ENCODE measurements around the gene MAPKBP1.
A peak's percentile ranks its signal among the peaks of the same experiment; 100 is the strongest.

Gene MAPKBP1

GRCh38 chr15:41792000-41792637, 17.8 kb downstream of the MAPKBP1 start:
- Histone ChIP-seq H4K12ac (ENCODE audit: low read depth, low read length) (no peak overlapping the region), H3K18ac (ENCODE audit: low read length) (no peak overlapping the region), H3K9me3 (ENCODE audit: insufficient read depth, low read depth, low read length) (no peaks in the 10 kb centered on the region), H3K27me3 (ENCODE audit: insufficient read depth, low read length) (no peaks in the 10 kb centered on the region), H3K79me2 (ENCODE audit: control insufficient read depth, insufficient read depth, low read length, poor library complexity) (peaks cover 2% of the 10 kb centered on the region), H3K4me3 (ENCODE audit: low read depth, low read length) (no peak overlapping the region), H4K91ac (ENCODE audit: low read depth, low read length) (peak overlapping the region; percentile 25), H3K27ac (ENCODE audit: low read depth, low read length) (no peak overlapping the region), H3K36me3 (ENCODE audit: control insufficient read depth in 1 of 2, insufficient read depth in 2 of 2, low read length in 2 of 2) (no peaks in the 10 kb centered on the region), H2BK120ac (ENCODE audit: insufficient read depth, low read length, poor library complexity) (no peak overlapping the region), H3K79me1 (ENCODE audit: low read length) (peaks cover 16% of the 10 kb centered on the region), H3K23ac (ENCODE audit: low read length) (peak overlapping the region; percentile 9), H3K4ac (ENCODE audit: low read depth, low read length) (no peak overlapping the region), H2AFZ (ENCODE audit: insufficient read depth, low read length, poor library complexity) (no peak overlapping the region), H3K9ac (ENCODE audit: low read length) (no peak overlapping the region), H2AK5ac (ENCODE audit: low read length) (no peak overlapping the region), H3K4me1 (ENCODE audit: control insufficient read depth in 1 of 2, insufficient read depth in 2 of 2, low read length in 2 of 2) (peaks cover 26 to 35% of the 10 kb centered on the region in 2 experiments), H2BK12ac (ENCODE audit: low read length) (peak overlapping the region; percentile 46), H3K14ac (ENCODE audit: low read length) (no peak overlapping the region), H2BK5ac (ENCODE audit: low read depth, low read length, poor library complexity) (no peak overlapping the region), H4K8ac (ENCODE audit: low read depth, low read length) (no peak overlapping the region), H3K4me2 (ENCODE audit: low read length) (no peak overlapping the region)
- WGBS (ENCODE audit: extremely low coverage, insufficient coverage, insufficient read length), result no CpG with 5 or more reads among the region's 5 CpGs
- DNase-seq, result no peak

GRCh38 chr15:41794081-41794480, 19.8 kb downstream of the MAPKBP1 start:
- peak; percentile 57 to 82 for DNase-seq
- Histone ChIP-seq H3K79me2 (ENCODE audit: control insufficient read depth, insufficient read depth, low read length, poor library complexity) (peaks cover 2% of the 10 kb centered on the region), H4K91ac (ENCODE audit: low read depth, low read length) (no peak overlapping the region), H4K12ac (ENCODE audit: low read depth, low read length) (no peak overlapping the region), H2AFZ (ENCODE audit: insufficient read depth, low read length, poor library complexity) (no peak overlapping the region), H3K14ac (ENCODE audit: low read length) (no peak overlapping the region), H3K27ac (ENCODE audit: low read depth, low read length) (peak overlapping the region; percentile 84), H3K9ac (ENCODE audit: low read length) (no peak overlapping the region), H3K79me1 (ENCODE audit: low read length) (peaks cover 20% of the 10 kb centered on the region), H3K4me1 (ENCODE audit: control insufficient read depth in 1 of 2, insufficient read depth in 2 of 2, low read length in 2 of 2) (peaks cover 36 to 51% of the 10 kb centered on the region in 2 experiments), H3K18ac (ENCODE audit: low read length) (no peak overlapping the region), H3K9me3 (ENCODE audit: insufficient read depth, low read depth, low read length) (no peaks in the 10 kb centered on the region), H3K27me3 (ENCODE audit: insufficient read depth, low read length) (no peaks in the 10 kb centered on the region), H2AK5ac (ENCODE audit: low read length) (no peak overlapping the region), H3K36me3 (ENCODE audit: control insufficient read depth in 1 of 2, insufficient read depth in 2 of 2, low read length in 2 of 2) (no peaks in the 10 kb centered on the region), H2BK5ac (ENCODE audit: low read depth, low read length, poor library complexity) (no peak overlapping the region), H4K8ac (ENCODE audit: low read depth, low read length) (no peak overlapping the region), H3K4ac (ENCODE audit: low read depth, low read length) (no peak overlapping the region), H2BK12ac (ENCODE audit: low read length) (no peak overlapping the region), H3K4me2 (ENCODE audit: low read length) (no peak overlapping the region), H3K4me3 (ENCODE audit: low read depth, low read length) (no peak overlapping the region), H2BK120ac (ENCODE audit: insufficient read depth, low read length, poor library complexity) (no peak overlapping the region), H3K23ac (ENCODE audit: low read length) (no peak overlapping the region)
- no CpG with 5 or more reads among the region's 4 CpGs for WGBS (ENCODE audit: extremely low coverage, insufficient coverage, insufficient read length)

GRCh38 chr15:41795996-41796856, 21.9 kb downstream of the MAPKBP1 start:
- H4K12ac ChIP-seq (ENCODE audit: low read depth, low read length), result no peak overlapping the region
- no peak overlapping the region for H2BK5ac ChIP-seq (ENCODE audit: low read depth, low read length, poor library complexity)
- no peak overlapping the region for H3K23ac ChIP-seq (ENCODE audit: low read length)
- peaks cover 2% of the 10 kb centered on the region for H3K79me2 ChIP-seq (ENCODE audit: control insufficient read depth, insufficient read depth, low read length, poor library complexity)
- no peak overlapping the region for H2AFZ ChIP-seq (ENCODE audit: insufficient read depth, low read length, poor library complexity)
- no peak overlapping the region for H3K4ac ChIP-seq (ENCODE audit: low read depth, low read length)
- no peak overlapping the region for H2BK12ac ChIP-seq (ENCODE audit: low read length)
- no peak overlapping the region for H4K8ac ChIP-seq (ENCODE audit: low read depth, low read length)
- no peaks in the 10 kb centered on the region for H3K27me3 ChIP-seq (ENCODE audit: insufficient read depth, low read length)
- no peak overlapping the region for H3K14ac ChIP-seq (ENCODE audit: low read length)
- no peak overlapping the region for H3K4me3 ChIP-seq (ENCODE audit: low read depth, low read length)
- no peak overlapping the region for H3K18ac ChIP-seq (ENCODE audit: low read length)
- H3K79me1 ChIP-seq (ENCODE audit: low read length), result peaks cover 22% of the 10 kb centered on the region
- peak overlapping the region; percentile 16 for H3K27ac ChIP-seq (ENCODE audit: low read depth, low read length)
- peak overlapping the region; percentile 40 for H4K91ac ChIP-seq (ENCODE audit: low read depth, low read length)
- H3K36me3 ChIP-seq (ENCODE audit: control insufficient read depth in 1 of 2, insufficient read depth in 2 of 2, low read length in 2 of 2), result peaks cover 3 to 8% of the 10 kb centered on the region in 2 experiments
- peaks cover 31 to 49% of the 10 kb centered on the region in 2 experiments for H3K4me1 ChIP-seq (ENCODE audit: control insufficient read depth in 1 of 2, insufficient read depth in 2 of 2, low read length in 2 of 2)
- H2AK5ac ChIP-seq (ENCODE audit: low read length), result no peak overlapping the region
- no CpG with 5 or more reads among the region's 10 CpGs for WGBS (ENCODE audit: extremely low coverage, insufficient coverage, insufficient read length)
- H3K9me3 ChIP-seq (ENCODE audit: insufficient read depth, low read depth, low read length), result no peaks in the 10 kb centered on the region
- H2BK120ac ChIP-seq (ENCODE audit: insufficient read depth, low read length, poor library complexity), result peak overlapping the region; percentile 6
- no peak overlapping the region for H3K9ac ChIP-seq (ENCODE audit: low read length)
- no peak overlapping the region for H3K4me2 ChIP-seq (ENCODE audit: low read length)
- peak; percentile 31 to 38 for DNase-seq

- peak overlapping the region; percentile 52 for H4K91ac ChIP-seq (ENCODE audit: low read depth, low read length)
- no peak overlapping the region for H3K4ac ChIP-seq (ENCODE audit: low read depth, low read length)
- WGBS (ENCODE audit: extremely low coverage, insufficient coverage, insufficient read length), result no CpG with 5 or more reads among the region's 8 CpGs
Measured at GRCh38 chr15:41797201-41797944, 23.1 kb downstream of the MAPKBP1 start.

More at GRCh38 chr15:41797201-41797944, 23.1 kb downstream of the MAPKBP1 start:
- Histone ChIP-seq H3K23ac (ENCODE audit: low read length) (no peak overlapping the region), H4K8ac (ENCODE audit: low read depth, low read length) (no peak overlapping the region), H2BK120ac (ENCODE audit: insufficient read depth, low read length, poor library complexity) (no peak overlapping the region), H3K9me3 (ENCODE audit: insufficient read depth, low read depth, low read length) (no peaks in the 10 kb centered on the region), H3K79me2 (ENCODE audit: control insufficient read depth, insufficient read depth, low read length, poor library complexity) (peaks cover 2% of the 10 kb centered on the region), H3K27ac (ENCODE audit: low read depth, low read length) (peak overlapping the region; percentile 28), H3K79me1 (ENCODE audit: low read length) (peaks cover 17% of the 10 kb centered on the region), H3K14ac (ENCODE audit: low read length) (no peak overlapping the region), H2AK5ac (ENCODE audit: low read length) (no peak overlapping the region), H3K36me3 (ENCODE audit: control insufficient read depth in 1 of 2, insufficient read depth in 2 of 2, low read length in 2 of 2) (peaks cover 3 to 8% of the 10 kb centered on the region in 2 experiments), H3K4me3 (ENCODE audit: low read depth, low read length) (no peak overlapping the region), H4K12ac (ENCODE audit: low read depth, low read length) (no peak overlapping the region), H3K18ac (ENCODE audit: low read length) (no peak overlapping the region), H3K4me1 (ENCODE audit: control insufficient read depth in 1 of 2, insufficient read depth in 2 of 2, low read length in 2 of 2) (peaks cover 27 to 43% of the 10 kb centered on the region in 2 experiments), H2BK5ac (ENCODE audit: low read depth, low read length, poor library complexity) (peak overlapping the region; percentile 60), H2BK12ac (ENCODE audit: low read length) (no peak overlapping the region), H2AFZ (ENCODE audit: insufficient read depth, low read length, poor library complexity) (no peak overlapping the region), H3K27me3 (ENCODE audit: insufficient read depth, low read length) (no peaks in the 10 kb centered on the region), H3K9ac (ENCODE audit: low read length) (no peak overlapping the region), H3K4me2 (ENCODE audit: low read length) (no peak overlapping the region)
- DNase-seq, result peak; percentile 40 to 74

All from trophoblast cell (in vitro differentiated cells and primary cell).